Activated CD8-positive, alpha-beta memory T cell treated with anti-CD3 and anti-CD28 coated beads, Interleukin-2, amount 50 U/mL, for 24 hours (primary cell): ENCODE data around the gene DPP9.
"Not testable (repeated sequence)": the region's sequence is repeated elsewhere in the genome, so short reads cannot be mapped to it uniquely, and the experiment has no call there.

Experiments
- DNase-seq: peaks from one replicate; pipeline ENCODE4 v3.0.0-alpha.2; 2020; ENCODE audit errors: extremely low read depth

Gene DPP9

DNA sequence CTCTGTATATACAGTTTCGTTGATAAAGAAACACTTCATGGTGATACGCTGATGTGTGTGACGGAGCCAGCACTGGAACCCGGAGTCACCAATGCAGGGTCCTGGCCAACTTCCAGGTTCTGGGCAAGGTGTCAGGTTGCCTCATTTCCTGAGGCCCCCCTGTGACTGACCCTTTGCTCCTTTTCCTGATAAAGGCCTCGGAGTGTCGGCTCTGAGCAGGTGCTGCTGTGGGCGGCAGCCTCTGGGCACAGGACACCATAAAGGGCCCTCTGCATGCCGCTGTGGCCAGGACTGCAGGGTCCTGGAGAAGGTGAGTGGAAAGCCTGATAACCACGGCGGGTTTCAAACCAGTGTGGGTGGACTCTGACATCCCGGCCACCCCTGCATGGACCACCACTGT lies 36.2 kb downstream of the DPP9 start:
- DNase-seq = no peak

DNA sequence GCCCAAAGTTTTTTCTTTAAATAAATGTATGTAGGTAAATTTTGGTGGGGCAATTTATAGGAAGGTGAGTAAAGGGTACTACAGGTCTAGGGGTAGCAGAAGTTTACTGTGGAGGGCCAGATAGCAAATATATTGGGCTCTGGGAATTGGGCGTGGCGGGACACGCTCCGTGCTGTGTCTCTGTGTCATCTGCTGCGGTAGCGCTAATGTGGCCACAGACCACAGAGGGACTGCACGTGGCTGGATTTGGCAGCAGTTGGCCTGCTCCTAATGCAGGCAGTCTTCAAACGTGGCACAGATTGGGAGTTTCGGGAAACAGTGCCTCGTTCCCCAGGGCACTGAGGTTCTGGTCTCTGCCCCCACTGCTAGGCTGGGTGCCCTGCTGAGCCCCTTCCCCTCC lies 36.9 kb downstream of the DPP9 start:
- DNase-seq = no peak

DNA sequence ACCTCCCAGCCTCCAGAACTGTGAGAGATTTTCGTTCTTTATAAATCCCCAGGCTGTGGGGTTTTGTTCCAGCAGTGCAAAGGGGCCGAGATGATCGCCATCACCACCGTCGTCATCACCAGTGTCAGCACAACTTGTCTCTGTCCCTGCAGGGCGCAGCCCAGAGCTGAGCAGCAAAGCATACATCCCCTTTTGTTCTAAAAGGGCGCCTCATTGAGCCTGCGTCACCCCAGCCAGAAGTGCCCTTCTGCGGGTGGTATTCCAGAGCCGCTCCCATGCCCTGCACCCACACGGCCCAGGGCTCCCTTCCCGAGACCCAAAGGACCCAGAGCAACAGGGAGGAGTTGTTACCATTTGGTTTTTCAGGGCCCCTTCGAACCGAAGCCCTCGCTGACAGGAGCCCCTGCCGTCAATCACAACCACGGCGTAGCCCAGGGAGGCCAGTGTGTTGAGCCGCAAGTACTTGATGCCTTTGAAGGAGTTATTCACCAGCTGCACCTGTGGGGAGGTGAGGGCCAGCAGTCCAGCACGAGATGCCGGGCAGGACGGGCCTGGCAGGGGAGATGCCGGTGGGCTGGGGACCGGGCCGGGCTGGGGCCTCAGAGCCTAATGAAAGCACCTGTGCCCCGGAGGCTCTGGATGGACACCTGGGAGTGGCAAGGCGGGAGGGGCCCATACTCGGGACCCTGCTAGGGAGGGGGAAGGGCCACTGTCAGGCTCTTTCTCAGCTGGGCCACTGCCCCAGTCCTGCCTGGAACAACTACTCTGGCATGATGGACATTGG lies 39.1 kb downstream of the DPP9 start:
- no peak for DNase-seq

DNA sequence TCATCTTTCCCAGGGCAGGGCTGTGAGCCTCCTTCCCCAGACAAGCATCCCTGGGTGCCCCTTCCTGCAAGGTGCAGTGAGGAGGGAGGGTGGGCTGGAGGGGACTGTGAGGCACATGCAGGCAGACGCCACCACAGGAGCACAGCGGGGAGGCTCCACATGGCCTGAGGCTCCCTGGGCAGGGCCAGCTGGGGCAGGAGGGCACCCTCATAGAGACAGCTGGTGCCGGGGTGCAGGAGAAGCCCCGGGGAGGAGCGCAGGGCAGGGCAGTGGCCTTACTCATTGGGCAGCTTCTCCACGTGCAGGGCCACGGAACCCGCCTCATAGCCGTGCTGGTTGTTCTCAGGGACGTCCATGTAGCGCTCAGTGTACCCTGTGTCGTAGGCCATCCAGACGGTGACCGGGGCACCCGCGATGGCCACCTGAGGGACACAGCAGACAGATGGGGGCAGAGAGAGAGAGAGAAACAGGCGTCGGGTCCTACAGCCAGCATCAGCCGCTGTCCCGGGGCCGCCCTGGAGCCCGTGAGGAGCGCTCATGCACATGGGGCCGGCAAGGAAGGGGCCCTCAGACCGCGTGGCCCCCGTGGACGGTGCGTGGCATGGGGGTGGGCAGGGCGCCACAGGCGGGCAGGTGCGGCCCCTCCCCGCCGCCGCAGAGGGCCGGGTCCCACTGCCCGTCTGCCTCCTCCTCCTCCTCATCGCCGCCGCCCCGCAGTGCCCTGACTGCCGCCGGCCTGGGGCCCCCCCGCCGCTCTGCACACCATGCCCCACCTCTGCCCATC lies 41.0 kb downstream of the DPP9 start:
- DNase-seq = no peak

DNA sequence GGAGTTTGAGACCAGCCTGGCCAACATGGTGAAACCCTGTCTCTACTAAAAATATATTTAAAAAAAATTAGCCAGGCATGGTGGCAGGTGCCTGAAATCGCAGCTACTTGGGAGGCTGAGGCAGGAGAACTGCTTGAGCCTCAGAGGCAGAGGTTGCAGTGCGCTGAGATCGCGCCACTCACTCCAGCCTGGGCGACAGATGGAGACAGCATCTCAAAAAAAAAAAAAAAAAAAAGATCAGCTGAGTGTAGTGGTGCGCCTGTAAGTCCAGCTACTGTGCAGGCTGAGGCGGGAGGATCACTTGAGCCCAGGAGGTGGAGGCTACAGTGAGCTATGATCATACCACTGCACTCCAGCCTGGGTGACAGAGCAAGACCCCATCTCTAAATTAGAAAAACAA lies 43.6 kb downstream of the DPP9 start:
- not testable (repeated sequence) for DNase-seq

DNA sequence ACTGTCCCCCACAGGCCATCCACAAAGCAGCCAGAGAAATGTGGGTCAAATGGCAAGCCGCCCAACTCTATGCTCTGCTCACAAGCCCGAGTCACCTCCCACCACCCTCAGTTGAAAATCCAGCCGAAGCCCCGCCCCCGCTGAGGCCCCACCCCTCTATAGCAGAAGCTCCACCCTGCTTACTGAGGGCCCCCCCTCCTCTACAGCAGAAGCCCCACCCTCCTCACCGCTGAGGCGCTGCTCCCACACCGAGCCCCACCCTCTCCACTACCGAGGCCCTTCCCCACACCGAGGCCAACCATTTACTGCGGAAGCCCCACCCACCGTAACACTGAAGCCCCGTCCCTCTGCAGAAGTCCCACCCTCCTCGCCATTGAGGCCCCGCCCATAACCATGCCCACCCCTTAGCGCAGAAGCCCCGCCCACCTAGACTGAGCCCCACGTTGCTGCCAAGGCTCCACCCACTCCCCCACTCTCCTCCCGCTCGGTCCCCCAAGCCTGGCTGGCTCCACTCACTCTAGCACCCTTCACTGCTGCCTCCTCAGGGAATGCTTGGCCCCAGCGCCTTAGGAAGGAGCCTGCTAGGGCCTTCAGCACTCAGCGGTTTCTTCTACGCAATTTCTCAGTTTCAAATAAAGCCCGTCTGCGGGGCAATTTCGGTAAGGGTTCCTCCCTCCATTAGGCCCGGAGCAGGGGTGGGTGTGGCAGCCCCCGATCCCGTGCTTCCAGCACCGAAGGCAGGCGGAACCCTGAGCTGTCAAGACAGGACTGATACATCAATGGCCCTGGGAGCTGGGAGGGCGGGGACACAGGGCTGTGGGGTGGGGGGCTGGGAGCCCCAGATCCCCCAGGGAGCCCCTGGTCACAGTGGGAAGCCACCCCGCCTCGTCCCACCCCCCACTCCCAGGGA lies 44.5 kb downstream of the DPP9 start:
- no peak for DNase-seq

DNA sequence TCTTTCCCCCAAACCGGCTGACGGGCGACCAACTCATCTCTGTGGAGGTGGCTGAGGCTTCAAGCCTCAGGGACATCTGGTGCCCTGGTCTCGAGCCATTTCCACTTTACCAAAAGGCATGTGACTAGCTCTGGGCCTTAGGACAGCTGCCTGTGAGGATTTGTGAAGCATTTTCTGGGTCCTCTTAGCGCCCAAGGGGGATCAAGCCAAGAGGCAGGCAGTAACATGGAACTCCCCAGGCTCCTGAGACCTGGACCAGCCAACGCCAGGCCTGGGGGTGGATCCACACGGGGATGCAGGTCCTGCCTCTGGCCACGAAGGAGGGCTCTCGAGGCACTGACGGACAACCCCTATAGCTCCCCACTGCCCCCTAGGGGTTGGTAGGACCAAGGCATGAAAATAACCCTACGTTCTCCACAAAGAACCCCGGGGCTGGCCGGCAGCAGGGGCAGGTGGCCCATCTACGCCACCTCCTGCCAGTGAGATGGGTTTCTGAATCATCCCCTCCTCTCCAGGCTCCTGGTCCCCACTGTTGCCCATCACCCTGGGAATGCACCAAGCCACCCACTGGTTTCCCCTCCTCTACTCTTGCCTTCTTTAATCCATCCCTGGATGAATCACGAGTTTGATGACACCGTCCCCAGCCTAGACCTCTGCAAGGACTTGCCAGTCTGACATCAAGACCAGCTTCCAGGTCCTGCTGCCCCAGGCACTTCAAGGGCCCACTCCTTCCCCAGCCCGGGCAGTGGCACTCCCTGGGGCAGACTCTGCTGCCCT lies 46.5 kb downstream of the DPP9 start:
- no peak for DNase-seq

DNA sequence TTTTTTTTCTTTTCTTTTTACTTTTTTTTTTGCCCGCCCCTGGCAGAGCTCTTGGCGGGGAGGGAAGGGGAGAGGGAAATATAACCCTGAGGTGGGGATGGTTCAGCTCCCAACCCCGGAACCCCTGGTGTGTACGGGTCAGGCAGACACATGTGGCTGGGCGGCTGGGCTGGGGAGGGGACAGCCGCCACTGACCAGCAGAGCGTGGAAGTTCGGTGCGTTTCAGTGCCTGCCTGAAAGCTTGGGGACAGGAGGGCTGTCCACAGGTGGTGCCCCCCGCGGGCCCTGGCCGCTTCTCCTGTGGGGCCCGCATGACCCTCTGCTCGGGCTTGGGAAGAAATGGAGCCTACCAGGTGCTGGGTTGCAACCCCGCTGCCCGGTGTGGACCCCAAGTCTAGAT lies 48.3 kb downstream of the DPP9 start:
- no peak for DNase-seq

DNA sequence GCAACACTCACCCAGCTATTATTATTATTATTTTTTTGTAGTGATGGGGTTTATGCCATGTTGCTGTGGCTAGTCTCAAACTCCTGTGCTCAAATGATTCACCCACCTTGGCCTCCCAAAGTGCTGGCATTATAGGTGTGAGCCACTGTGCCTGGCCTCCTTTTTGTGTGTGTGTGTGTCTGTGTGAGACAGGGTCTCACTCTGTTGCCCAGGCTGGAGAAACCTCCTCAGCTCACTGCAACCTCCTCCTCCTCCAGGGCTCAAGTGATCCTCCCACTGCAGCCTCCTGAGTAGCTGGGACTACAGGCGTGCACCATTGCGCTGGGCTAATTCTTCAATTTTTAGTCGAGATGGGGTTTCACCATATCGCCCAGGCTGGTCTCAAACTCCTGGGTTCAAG lies 49.9 kb downstream of the DPP9 start:
- DNase-seq = no peak

DNA sequence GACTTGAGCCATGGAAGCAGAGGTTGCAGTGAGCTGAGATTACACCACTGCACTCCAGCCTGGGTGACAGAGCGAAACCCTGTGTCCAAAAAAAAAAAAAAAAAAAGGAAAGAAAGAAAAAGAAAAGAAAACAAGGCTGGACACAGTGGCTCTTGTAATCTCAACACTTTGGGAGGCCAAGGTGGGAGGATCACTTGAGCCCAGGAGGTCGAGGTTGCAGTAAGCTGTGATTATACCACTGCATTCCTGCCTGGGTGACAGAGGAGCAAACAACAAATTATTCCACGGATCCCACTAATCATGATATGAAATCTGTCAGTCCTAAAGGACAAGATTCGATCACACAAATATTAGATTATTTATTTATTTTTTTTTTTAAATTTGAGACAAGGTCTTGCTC lies 50.4 kb downstream of the DPP9 start:
- no peak for DNase-seq

DNA sequence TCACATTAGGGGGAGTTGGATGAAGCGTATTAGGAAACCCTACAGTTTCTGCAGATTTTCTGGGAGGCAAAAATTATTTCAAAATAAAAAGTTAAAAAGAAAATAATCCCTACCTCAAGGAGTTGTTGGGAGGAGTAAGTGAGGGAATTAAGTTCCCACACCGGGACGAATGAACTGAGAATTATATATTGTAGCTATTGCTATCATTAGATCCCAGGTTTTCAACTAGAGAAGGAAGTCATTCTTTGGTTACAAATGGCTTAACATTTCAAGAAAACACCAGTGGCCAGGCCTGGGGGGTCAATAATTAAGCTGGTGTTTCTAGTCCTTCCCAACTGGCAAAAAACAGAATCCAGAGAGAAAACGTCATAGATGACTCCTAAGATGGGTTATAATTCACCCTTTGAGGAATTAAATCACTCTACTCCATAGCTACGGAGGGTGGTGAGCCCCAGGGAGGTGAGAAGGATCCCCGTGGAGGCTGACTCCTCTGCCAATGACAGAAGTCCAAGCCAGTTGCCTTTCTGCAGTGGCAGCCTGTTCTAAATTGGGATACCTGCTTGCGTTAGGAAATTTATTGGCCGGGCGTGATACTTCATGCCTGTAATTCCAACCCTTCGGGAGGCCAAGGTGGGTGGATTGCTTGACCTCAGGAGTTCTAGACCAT lies 52.3 kb downstream of the DPP9 start:
- DNase-seq = no peak

DNA sequence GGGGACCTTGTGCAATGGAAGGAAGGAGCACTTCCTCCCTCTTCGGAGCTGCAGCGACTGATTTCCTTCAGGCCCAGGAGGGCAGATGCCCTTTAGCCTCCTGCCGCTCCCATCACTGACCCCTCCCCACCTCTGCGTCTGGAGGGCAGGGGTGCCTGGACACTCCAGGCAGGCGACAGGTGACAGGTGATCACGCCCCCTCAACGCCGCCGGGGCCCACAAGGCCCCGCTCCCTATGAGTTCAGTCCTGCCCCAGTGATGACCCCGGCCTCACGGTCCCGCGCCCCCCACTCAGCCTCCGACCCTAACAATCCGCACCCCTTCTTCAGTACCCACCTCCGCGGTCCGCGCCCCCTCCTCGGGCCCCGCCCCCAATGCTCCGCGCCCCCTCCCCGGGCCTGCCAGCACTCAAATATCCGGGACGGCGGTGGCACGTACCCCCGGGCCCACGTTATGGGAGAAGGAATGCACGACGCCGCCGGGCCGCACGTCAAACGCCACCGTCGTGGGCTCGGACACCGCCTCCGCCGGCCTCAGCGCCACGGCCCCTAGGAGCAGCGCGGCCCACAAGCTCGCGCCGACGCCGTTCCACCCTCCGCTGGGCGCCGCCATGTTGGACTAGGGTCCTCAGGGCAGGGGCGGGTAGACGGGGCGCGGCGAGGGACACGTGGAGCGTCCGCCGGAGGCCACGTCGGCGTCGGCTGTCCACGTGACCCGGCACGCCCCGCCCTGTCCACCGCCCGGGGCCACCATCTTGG lies 53.7 kb downstream of the DPP9 start, which contains the start of gene MYDGF:
Gene MYDGF (minus strand): TSS at position 620 of the 758 bp plus-strand sequence. CDS start 8 bp downstream, at position 612.
- peak; percentile 83 for DNase-seq

DNA sequence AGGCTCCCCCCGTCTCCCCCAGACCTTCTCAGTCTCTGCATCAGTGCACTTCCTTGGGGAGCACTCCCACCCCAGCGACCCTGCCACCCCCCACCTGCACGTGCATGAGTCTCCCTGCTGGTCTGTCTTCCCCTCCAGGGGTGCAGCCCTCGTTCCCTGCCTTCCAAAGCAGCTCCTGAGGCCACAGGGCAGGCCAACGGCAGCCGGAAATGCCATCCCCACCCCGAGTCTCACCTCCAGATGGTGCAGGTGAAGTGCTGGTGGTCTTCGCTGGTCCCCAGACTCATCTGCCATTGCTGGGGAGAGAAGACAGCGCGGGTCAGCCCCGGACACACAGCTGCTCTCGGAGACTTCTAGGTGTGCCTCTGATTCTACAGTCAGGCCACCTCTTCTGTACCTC lies 59.0 kb downstream of the DPP9 start:
- no peak for DNase-seq

DNA sequence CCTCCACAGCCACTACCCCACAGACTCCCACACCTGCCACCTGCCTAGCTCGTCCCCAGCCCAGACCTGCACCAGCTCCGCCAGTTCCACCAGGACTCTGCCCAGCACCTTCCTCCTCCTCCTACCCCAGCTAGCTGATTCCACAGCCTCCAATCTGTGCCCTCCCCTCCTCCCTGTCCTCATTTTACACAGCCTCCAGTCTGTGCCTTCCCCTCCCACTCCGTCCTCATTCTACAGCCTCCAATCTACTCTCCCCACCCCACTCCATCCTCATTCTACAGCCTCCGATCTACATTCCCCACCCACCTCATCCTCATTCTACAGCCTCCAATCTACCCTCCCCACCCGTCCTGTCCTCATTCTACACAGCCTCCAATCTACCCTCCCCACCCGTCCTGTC lies 60.8 kb downstream of the DPP9 start:
- DNase-seq = no peak

DNA sequence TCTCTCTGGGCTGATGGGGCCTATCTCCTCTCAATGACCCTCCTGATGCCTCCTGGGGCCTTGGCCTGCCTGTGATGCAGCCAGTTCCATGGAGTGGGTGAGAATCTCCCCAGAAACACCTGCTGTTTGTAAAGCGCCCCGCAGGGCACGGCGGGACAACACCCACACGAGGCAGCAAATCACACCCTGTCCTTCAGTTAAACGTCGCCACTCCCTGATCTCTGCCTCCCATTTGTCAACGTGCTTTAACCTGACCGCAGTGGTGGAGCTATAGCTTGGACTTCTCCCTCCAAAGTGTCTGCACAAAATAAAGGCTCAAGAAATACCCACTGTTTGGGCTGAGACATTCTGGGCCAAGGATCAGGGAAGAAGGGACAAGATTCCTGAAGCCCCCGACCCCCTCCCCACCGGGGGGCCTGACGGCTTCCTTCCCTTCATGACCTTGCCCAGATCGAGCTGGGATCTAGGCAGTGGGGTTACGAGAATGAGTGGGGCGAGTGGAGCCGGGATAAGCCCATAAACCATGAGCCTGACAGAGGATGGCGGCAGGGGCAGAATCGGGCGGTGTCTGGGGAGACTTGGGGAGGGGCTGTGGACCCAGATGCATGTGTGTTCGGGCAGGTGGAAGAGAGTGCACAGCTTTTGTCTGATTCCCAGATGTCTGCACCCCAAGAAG lies 61.5 kb downstream of the DPP9 start:
- DNase-seq = no peak

DNA sequence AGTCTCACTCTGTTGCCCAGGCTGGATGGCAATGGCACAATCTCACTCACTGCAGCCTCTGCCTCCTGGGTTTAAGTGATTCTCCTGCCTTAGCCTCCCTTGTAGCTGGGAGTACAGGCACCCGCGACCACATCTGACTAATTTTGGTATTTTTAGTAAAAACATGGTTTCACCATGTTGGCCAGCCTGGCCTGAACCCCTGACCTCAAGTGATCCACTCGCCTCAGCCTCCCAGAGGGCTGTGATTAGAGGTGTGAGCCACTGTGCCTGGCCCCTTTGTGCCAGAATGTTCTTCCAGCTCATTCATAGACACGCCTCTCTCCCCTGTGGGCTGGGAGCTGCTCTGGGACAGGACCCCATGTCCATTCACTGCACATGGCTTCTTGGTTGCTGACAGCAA lies 62.6 kb downstream of the DPP9 start:
- DNase-seq = no peak

DNA sequence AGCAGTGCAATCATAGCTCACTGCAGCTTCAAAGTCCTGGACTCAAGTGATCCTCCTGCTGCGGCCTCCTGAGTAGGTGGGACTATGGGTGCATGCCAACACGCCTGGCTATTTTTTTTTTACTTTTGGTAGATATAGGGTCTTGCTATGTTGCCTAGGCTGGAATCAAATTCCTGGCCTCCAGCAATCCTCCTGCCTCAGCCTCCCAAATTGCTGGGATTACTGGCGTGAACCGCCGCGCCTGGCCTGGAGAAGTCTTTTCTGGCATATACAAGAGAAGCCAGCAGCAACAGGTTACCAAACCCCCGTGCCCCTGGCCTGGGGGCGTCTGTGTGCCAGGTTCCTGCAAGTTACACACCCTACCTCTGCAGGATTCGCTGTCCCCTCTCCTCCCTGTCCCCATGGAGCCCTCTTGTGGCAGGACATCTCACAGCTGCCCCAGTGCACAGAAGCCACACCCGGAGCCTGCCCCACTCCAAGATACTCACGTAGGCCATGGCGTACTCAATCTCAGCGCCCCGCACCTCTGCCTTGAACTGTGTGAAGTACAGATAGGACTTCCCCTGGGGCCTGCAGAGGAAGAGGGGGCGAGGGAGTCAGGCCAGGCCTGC lies 63.4 kb downstream of the DPP9 start:
- DNase-seq = no peak

DNA sequence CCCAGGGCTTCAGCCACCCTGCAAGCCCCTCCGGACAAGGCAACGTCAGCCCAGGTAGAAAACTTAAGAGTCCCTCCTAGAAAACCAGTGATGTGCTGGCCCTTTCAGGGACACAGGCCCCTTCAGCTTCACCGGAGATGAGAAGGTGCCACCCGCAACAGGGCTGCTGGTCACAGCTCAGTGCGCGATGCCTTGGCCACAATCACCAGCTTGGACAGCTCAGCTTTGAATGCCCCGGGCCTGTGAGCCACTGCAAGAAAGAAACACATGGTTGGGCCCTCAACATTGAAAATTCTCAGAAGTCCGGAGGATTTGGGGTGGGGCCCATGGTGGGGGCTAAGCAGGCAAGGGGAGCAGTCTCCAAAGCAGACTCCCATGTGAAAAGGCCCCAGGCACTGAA lies 65.8 kb downstream of the DPP9 start:
- no peak for DNase-seq

DNA sequence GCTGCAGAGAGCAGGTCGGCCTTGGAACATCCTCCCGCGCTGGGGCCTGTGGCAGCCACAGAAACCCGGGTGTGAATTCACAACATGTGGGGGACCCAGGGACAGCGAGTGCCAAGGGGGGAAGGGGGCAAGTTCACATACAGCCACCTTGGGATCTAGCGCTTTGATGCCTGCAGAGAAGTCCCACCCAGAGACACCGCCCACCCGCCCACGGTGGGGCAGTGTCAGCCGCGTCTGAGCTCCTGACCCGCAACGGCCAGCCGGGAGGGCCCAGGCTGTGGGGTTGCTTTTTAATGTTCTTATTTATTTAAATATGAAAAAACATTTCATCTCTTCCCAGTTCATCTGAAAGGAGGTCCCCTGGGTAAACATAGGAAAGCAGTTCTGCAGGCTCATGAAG lies 66.4 kb downstream of the DPP9 start:
- DNase-seq = no peak
